HCT116 (cell line): Measurements from ENCODE around the gene GRIK5. TPM values are rescaled to one million over a fixed set of nuclear protein-coding genes. Genes with fewer than 3 reads are reported as not detected.

Source experiments
- ATAC-seq: fragments of 200-7000 bp; cut with Tn5 transposase; 2 replicates; pipeline ENCODE4 v1.9.1; 2020; ENCODE audit warnings: mild to moderate bottlenecking, moderate library complexity
- BruUV-seq: library from RNA; stranded (reverse); fragments of 400-500 nt; replicated peaks from 2 replicates; lab custom pipeline; 2021; lab: Mats Ljungman, UMichigan
- CTCF ChIA-PET: fragments of 300-600 bp; sonication (Branson Sonifier 250); formaldehyde crosslinking; loops from one replicate; lab custom pipeline; 2021; ENCODE audit warnings: antibody characterized with exemption; lab: Charles Lee
- POLR2A ChIA-PET: fragments of 300-600, 350-600 bp; sonication (Branson Sonifier 250); formaldehyde crosslinking; loops from one replicate; lab custom pipeline; 2021; ENCODE audit warnings: antibody characterized with exemption; lab: Charles Lee
- RAD21 ChIA-PET, 2 experiments: fragments of 300-600 bp; sonication (Branson Sonifier 250); formaldehyde crosslinking; loops; one replicate each; lab custom pipeline; 2023; ENCODE audit warnings: low total read pairs in 2 of 2; ENCODE audit not compliant: uncharacterized antibody in 2 of 2, unreplicated experiment in 2 of 2, low non-redundant PET in 1 of 2; lab: Charles Lee
- DNase-seq: peaks from one replicate; pipeline ENCODE4 v3.0.0-alpha.2; 2010; ENCODE audit warnings: low read depth, low spot score
- H2AFZ ChIP-seq: fragments of 200-600 bp; shearing (Covaris generic), sonication (generic); 2 replicates; pipeline ENCODE4 v1.6.1; 2017; ENCODE audit warnings: low read depth, mixed run types, mixed read lengths, antibody characterized with exemption, low read length; ENCODE audit not compliant: poor library complexity, severe bottlenecking
- H3K27ac ChIP-seq: 2 replicates; pipeline ENCODE4 v1.5.1; 2012; ENCODE audit warnings: low read depth, low read length
- H3K27me3 ChIP-seq: fragments of 200-600 bp; sonication (generic); 2 replicates; pipeline ENCODE4 v1.6.1; 2016; ENCODE audit warnings: mixed run types, low read length, mixed read lengths; ENCODE audit not compliant: insufficient read depth
- H3K36me3 ChIP-seq, 2 experiments: fragments of 200-500 bp in 1 of 2; fragments of 200-600 bp in 1 of 2; sonication (Bioruptor generic) in 1 of 2; sonication (generic) in 1 of 2; 2 replicates each; pipeline versions ENCODE4 v1.5.1 to v1.6.1; 2014 to 2016; ENCODE audit warnings: low read length in 2 of 2, inconsistent platforms in 1 of 2, mixed read lengths in 1 of 2, mixed run types in 1 of 2; ENCODE audit not compliant: insufficient read depth in 2 of 2, control insufficient read depth in 1 of 2
- H3K4me1 ChIP-seq, 2 experiments: fragments of 200-600 bp in 1 of 2; sonication (generic) in 1 of 2; 2 replicates each; pipeline versions ENCODE4 v1.5.1 to v1.6.1; 2012 to 2017; ENCODE audit warnings: low read length in 2 of 2, inconsistent platforms in 1 of 2, mild to moderate bottlenecking in 1 of 2, mixed read lengths in 1 of 2, mixed run types in 1 of 2, moderate library complexity in 1 of 2; ENCODE audit not compliant: insufficient read depth in 2 of 2, control insufficient read depth in 1 of 2
- H3K4me2 ChIP-seq: fragments of 200-600 bp; sonication (generic); 2 replicates; pipeline ENCODE4 v1.6.1; 2017; ENCODE audit warnings: mixed run types, low read length, mixed read lengths
- H3K4me3 ChIP-seq, 2 experiments: fragments of 200-600 bp in 1 of 2; sonication (generic) in 1 of 2; replicated peaks in 1 of 2; 2 replicates each; pipeline ENCODE4 v1.5.1; 2011 to 2016; ENCODE audit warnings: low read length in 2 of 2, control low read depth in 1 of 2, low read depth in 1 of 2, mild to moderate bottlenecking in 1 of 2, mixed read lengths in 1 of 2, mixed run types in 1 of 2
- H3K79me2 ChIP-seq: fragments of 200-600 bp; sonication (generic); 2 replicates; pipeline ENCODE4 v1.6.1; 2017; ENCODE audit warnings: mild to moderate bottlenecking, mixed run types, low read length, moderate library complexity, mixed read lengths; ENCODE audit not compliant: insufficient read depth
- H3K9ac ChIP-seq: fragments of 200-600 bp; sonication (generic); 2 replicates; pipeline ENCODE4 v1.6.1; 2016; ENCODE audit warnings: low read length, mixed read lengths
- H3K9me2 ChIP-seq: fragments of 200-600 bp; sonication (generic), shearing (Covaris generic); 2 replicates; pipeline ENCODE4 v1.6.1; 2017; ENCODE audit warnings: mixed run types, mild to moderate bottlenecking, moderate library complexity; ENCODE audit not compliant: insufficient read depth
- H3K9me3 ChIP-seq, 2 experiments: fragments of 200-500 bp in 1 of 2; fragments of 200-600 bp in 1 of 2; sonication (Bioruptor generic) in 1 of 2; sonication (generic) in 1 of 2; 2 replicates each; pipeline ENCODE4 v1.6.1; 2014 to 2017; ENCODE audit warnings: low read length in 2 of 2, mixed read lengths in 2 of 2, inconsistent platforms in 1 of 2, low read depth in 1 of 2, mild to moderate bottlenecking in 1 of 2, mixed run types in 1 of 2, moderate library complexity in 1 of 2; ENCODE audit not compliant: control insufficient read depth in 1 of 2, insufficient read depth in 1 of 2
- H4K20me1 ChIP-seq: fragments of 200-600 bp; sonication (generic), shearing (Covaris generic); 2 replicates; pipeline ENCODE4 v1.6.1; 2017; ENCODE audit warnings: mixed run types, mild to moderate bottlenecking, moderate library complexity; ENCODE audit not compliant: insufficient read depth
- ATF3 ChIP-seq: IDR thresholded peaks from 2 replicates; pipeline ENCODE4 v1.6.1; 2012
- CBX3 ChIP-seq: IDR thresholded peaks from 2 replicates; pipeline ENCODE4 v1.6.1; 2012; ENCODE audit warnings: low read depth
- CTCF ChIP-seq, 3 experiments: fragments of 200-600 bp in 1 of 3; sonication (generic) in 1 of 3; IDR thresholded peaks in 2 of 3; conservative IDR thresholded peaks in 1 of 3; 2 replicates each; pipeline ENCODE4 v1.5.1; 2012 to 2017; ENCODE audit warnings: low read depth in 2 of 3, low read length in 2 of 3, antibody characterized with exemption in 1 of 3, borderline replicate concordance in 1 of 3, control low read depth in 1 of 3, mild to moderate bottlenecking in 1 of 3, mixed read lengths in 1 of 3, mixed run types in 1 of 3, moderate library complexity in 1 of 3; ENCODE audit not compliant: insufficient read depth in 1 of 3
- EGR1 ChIP-seq: IDR thresholded peaks from 2 replicates; pipeline ENCODE4 v1.6.1; 2012; ENCODE audit warnings: low read depth
- ELF1 ChIP-seq: IDR thresholded peaks from 2 replicates; pipeline ENCODE4 v1.6.1; 2012; ENCODE audit warnings: low read depth, borderline replicate concordance
- EZH2phosphoT487 ChIP-seq: fragments of 200-600 bp; IDR thresholded peaks from 2 replicates; pipeline ENCODE4 v1.6.1; 2018; ENCODE audit warnings: antibody characterized with exemption, borderline replicate concordance
- FOSL1 ChIP-seq: IDR thresholded peaks from 2 replicates; pipeline ENCODE4 v1.6.1; 2012; ENCODE audit warnings: low read depth
- POLR2AphosphoS5 ChIP-seq: IDR thresholded peaks from 2 replicates; pipeline ENCODE4 v1.6.1; 2011; ENCODE audit warnings: mild to moderate bottlenecking, low read depth, low read length, moderate library complexity
- RAD21 ChIP-seq: IDR thresholded peaks from 2 replicates; pipeline ENCODE4 v1.6.1; 2012; ENCODE audit warnings: low read depth, mild to moderate bottlenecking
- REST ChIP-seq: IDR thresholded peaks from 2 replicates; pipeline ENCODE4 v1.6.1; 2012; ENCODE audit warnings: low read depth
- SIN3A ChIP-seq: IDR thresholded peaks from 2 replicates; pipeline ENCODE4 v1.6.1; 2012; ENCODE audit warnings: low read depth
- SP1 ChIP-seq: IDR thresholded peaks from 2 replicates; pipeline ENCODE4 v1.6.1; 2012; ENCODE audit warnings: low read depth
- TCF7L2 ChIP-seq: IDR thresholded peaks from 2 replicates; pipeline ENCODE4 v1.7.0; 2011; ENCODE audit warnings: borderline replicate concordance, inconsistent platforms; ENCODE audit not compliant: insufficient read depth, insufficient read length; ENCODE audit errors: extremely low read depth
- ZBTB33 ChIP-seq: IDR thresholded peaks from 2 replicates; pipeline ENCODE4 v1.6.1; 2011; ENCODE audit warnings: mild to moderate bottlenecking, low read length, moderate library complexity; ENCODE audit not compliant: insufficient replicate concordance; ENCODE audit errors: extremely low read depth
- ZFX ChIP-seq: fragments of 450-650 bp; IDR thresholded peaks from 2 replicates; pipeline ENCODE4 v1.6.1; 2017
- ZNF274 ChIP-seq: fragments of 200-500 bp; sonication (Bioruptor generic); IDR thresholded peaks from 2 replicates; pipeline ENCODE4 v1.6.1; 2014; ENCODE audit warnings: mild to moderate bottlenecking, low read depth, low read length, inconsistent platforms
- intact Hi-C: fragments of 100-400 bp; cut with micrococcal nuclease; formaldehyde crosslinking; loops from 2 replicates; pipeline ENCODE4 v1.10.0; 2022
- total RNA-seq: library from RNA; stranded (reverse); gene quantifications from one replicate; pipeline ENCODE4 v1.2.1, GENCODE V29; 2021; ENCODE audit not compliant: unreplicated experiment

Gene GRIK5
- total RNA-seq, 1 experiment from 2014 or later: 1.7 TPM

GRCh38 chr19:42028304-42029216 is 41.4 kb downstream of the GRIK5 start:
- Histone ChIP-seq H3K4me3 (peak overlapping the region; percentile 61 to 67), H2AFZ (peak overlapping the region; percentile 66), H3K9me2 (no peaks in the 10 kb centered on the region), H3K4me2 (peak overlapping the region; percentile 72), H3K4me1 (peaks cover 0 to 10% of the 10 kb centered on the region in 2 experiments; a peak in 1 of 4 replicates), H3K9me3 (no peaks in the 10 kb centered on the region), H3K27me3 (0 out of 2 replicates have a peak, but pooled peaks cover 4% of the 10 kb centered on the region), H3K9ac (peak overlapping the region; percentile 49), H3K36me3 (no peaks in the 10 kb centered on the region), H3K79me2 (no peaks in the 10 kb centered on the region), H3K27ac (peak overlapping the region; percentile 30), H4K20me1 (no peaks in the 10 kb centered on the region)
- POLR2A ChIA-PET: interaction anchor here (0.5 to 1.3 kb wide), 8 partner anchors 18 to 147 kb away, joined by 3 to 6 read pairs (median 3); partner anchors contain the start of gene ZNF574
- BruUV-seq: TSS peak; percentile 93
- peak; percentile 63 for DNase-seq
- RAD21 ChIA-PET: interaction anchor here in 1 of 2 experiments (0.5 to 0.6 kb wide), 2 partner anchors 57 to 179 kb away, joined by 3 to 4 read pairs; no protein-coding TSS in a partner anchor
- peak; percentile 87 for ATAC-seq
- intact Hi-C loops: no loop called here
- CTCF ChIA-PET: interaction anchor here (0.5 to 2.8 kb wide), 18 partner anchors 9 to 143 kb away, joined by 3 to 23 read pairs (median 4); partner anchors contain the start of gene RABAC1
- TF ChIP-seq REST (no peak), ZBTB33 (no peak), SP1 (peak; percentile 44; the same call in 1 of the 2 replicates), EZH2phosphoT487 (no peak), ZNF274 (no peak), EGR1 (no peak), POLR2AphosphoS5 (peak; percentile 80), ATF3 (no peak), SIN3A (no peak), FOSL1 (no peak), TCF7L2 (peak; percentile 24), RAD21 (peak; percentile 31; the same call in 1 of the 2 replicates), CTCF (IDR thresholded peaks at IDR 0.05 in 2 of 3, conservative IDR thresholded peaks at IDR 0.05 in 1 of 3; ENCODE audit: borderline replicate concordance in 1 of 3, insufficient read depth in 1 of 3, low read depth in 2 of 3, low read length in 2 of 3) (peak; percentile 78 to 99 (median 99)), CBX3 (peak; percentile 64; the same call in 1 of the 2 replicates), ZFX (no peak), ELF1 (no peak)
